Activated CD4-positive, alpha-beta T cell treated with anti-CD3 and anti-CD28 coated beads for 1 hour (primary cell): Measurements from ENCODE around the gene NCAPD3.
"Not testable (repeated sequence)": the region's sequence is repeated elsewhere in the genome, so short reads cannot be mapped to it uniquely, and the experiment has no call there.

ENCODE experiments used
- DNase-seq: peaks from one replicate; pipeline ENCODE4 v3.0.0-alpha.2; 2020

Gene NCAPD3

DNA sequence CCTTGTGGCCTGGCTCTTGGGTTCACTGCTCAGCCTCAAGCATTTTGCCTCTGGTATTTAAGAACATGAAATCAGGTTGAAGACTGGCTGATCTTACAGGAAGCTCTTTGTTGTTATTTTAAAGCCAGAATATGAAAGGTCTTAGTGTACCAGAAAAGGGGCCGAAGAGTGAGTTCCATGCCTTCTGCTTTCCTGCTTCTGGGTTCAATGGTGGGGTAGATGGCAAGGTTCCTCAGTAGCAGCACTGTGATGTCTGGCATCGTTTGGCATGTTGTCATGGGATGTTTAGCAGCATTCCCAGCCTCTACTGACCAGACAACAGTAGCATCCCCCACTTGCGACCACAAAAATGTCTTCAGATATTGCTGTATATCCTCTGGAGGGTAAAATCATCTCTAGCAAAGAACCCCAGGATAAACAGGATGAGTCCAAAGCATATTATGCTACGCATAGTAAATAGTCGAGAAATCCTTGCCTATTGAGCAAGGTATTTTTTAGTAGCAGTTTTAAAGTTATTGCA, 3.1 kb upstream of the NCAPD3 start:
- no peak for DNase-seq

- DNase-seq: peak; percentile 29
Measured at GRCh38 chr11:134224710-134225664, 1.2 kb upstream of the NCAPD3 start.

DNA sequence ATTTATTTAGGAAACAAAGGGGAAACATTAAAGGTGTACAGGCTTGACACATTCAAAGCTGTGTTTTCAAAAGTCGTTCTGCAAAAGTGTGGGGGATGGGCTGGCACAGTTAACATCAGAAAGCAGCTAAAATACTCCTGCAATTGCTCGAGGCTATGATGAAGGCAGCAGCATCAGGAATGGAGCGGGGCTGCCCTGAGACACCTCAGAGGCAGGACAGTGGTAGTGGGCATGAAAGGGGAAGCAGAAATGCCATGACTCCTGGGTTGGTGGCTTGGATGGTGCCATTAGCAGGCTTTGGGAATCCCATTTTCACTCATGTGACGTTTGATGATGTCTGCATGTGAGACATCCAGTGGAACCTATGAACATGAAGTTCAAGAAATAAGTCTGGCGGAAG, 646 bp downstream of the NCAPD3 start:
- no peak for DNase-seq

DNA sequence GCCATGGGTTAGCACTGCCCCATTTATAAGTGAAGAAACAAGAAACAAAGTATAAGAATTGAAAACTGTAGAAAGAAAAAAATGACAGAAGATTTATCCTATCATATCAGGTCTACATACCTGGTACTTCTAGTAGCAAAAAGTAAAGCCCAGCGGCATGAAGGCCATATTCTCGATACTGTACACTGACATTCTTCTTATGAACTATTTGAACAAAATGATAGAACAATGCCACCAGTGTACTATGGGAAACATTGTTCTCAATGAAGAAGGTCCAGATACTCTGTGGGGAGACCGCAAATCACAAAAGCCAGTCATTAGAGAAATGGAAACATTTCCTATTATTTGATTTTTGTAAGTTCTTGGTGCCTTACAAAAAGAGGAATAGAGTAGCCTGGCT, 7.0 kb downstream of the NCAPD3 start:
- DNase-seq: no peak

DNA sequence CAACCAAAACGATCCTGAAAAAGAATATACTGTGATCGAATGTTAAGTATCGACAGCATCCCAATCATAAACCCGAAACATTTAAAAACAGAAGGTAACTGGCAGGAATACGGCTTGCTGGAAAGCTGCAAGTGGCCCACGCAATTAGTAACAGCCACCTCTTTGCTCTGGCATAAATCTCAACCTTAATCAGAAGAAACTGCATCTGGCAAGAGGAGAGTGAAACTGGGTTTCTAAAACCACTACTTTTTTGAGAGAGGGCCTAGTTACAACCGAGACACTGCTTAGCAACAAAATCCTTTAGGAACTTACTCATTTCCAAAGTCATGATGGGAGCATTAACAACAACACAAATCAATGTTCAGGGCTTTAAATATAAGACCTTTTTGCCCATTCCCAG, 7.9 kb downstream of the NCAPD3 start:
- DNase-seq: no peak

DNA sequence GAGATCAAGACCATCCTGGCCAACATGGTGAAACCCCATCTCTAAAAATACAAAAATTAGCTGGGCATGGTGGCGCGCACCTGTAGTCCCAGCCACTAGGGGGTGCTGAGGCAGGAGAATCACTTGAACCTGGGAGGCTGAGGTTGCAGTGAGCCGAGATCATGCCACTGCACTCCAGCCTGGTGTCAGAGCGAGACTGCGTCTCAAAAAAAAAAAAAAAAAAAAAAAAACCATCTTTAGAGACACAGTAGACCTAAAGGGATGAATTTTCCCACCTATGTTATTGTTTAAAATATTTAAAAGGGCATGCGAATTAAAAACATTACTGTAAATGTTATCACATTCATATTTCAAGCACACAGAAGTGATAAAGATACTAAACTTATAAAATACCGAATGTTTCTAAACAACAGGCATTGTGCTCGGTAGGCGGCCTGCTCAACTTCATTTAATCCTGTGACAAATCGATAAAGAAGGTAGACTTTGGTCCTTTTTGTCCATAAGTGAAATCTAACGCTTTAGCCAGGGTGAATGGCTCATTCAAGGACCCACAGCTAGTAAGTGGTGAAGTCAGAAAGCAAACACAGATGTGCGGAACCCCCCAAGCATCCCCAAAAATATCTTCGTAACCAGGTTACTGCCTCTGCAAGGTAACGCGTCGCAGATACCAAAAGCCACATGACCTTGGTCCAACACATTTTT, 16.1 kb downstream of the NCAPD3 start:
- peak; percentile 52 for DNase-seq

DNA sequence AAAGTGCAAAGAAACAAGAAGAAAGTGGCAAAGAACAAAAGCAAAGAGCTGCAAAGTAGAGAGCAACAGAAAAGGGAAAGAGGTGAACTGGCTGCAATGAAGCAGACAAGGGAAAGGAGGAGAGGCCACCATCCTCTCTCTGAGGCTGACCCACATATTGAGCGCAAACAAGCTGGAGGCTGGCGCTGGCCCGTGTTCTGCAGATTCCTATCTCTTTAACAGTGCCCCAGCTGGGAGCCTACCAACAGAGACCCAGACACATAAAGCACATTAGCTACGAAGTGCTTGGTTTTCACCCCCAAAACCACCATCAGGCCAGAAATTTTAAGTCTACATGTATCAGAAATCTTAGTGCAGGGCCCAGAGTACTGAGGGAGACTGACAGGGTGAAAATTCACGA, 17.6 kb downstream of the NCAPD3 start:
- no peak for DNase-seq

- DNase-seq: no peak
Measured at GRCh38 chr11:134205729-134206128, 18.0 kb downstream of the NCAPD3 start.

- no peak for DNase-seq
Measured at GRCh38 chr11:134202661-134203060, 21.1 kb downstream of the NCAPD3 start.

DNA sequence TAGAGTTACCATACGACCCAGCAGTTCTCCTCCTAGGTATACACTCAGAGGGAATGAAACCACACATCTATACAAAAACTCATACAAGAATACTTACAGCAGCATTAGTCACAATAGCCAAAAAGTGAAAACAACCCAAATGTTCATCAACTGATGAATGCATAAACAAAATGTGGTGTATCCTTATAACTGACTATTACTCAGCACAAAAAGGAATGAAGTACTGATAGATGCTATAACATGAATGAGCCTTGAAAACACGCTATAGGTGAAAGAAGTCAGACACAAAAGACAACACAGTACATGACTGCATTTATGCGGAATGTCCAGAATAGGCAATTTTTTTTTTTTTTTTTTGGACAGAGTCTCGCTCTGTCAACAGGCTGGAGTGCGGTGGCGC, 23.1 kb downstream of the NCAPD3 start:
- DNase-seq: no peak

- no peak for DNase-seq
Measured at GRCh38 chr11:134199531-134199930, 24.2 kb downstream of the NCAPD3 start.

GRCh38 chr11:134196756-134197155, 27.0 kb downstream of the NCAPD3 start:
- DNase-seq: no peak

- DNase-seq: not testable (repeated sequence)
Measured at GRCh38 chr11:134188092-134188491, 35.7 kb downstream of the NCAPD3 start.

GRCh38 chr11:134181707-134182106, 42.1 kb downstream of the NCAPD3 start:
- no peak for DNase-seq

GRCh38 chr11:134178032-134178674, 45.6 kb downstream of the NCAPD3 start:
- DNase-seq: no peak

- DNase-seq: no peak
Measured at GRCh38 chr11:134176284-134176683, 47.5 kb downstream of the NCAPD3 start.

DNA sequence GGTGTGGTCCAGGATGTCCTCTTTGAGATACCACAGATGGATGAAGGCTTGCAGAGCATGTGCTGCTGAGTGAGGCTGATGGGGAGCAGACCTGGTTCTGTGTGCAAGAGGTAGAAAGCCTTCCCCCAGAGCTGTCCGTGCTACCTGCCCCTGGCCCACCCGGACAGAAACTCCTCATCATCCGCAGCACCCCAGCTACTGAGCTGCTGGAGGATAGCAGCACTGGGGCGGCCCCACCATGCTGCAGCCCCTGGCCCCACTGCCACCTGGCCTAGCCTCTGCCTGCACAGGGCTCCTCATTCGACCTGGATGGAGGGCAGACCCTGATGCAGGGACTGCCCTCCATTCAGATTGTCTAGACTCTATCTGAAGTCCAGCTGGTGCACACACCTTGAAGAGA, 50.5 kb downstream of the NCAPD3 start:
- DNase-seq: no peak

GRCh38 chr11:134171951-134172350, 51.8 kb downstream of the NCAPD3 start:
- no peak for DNase-seq

DNA sequence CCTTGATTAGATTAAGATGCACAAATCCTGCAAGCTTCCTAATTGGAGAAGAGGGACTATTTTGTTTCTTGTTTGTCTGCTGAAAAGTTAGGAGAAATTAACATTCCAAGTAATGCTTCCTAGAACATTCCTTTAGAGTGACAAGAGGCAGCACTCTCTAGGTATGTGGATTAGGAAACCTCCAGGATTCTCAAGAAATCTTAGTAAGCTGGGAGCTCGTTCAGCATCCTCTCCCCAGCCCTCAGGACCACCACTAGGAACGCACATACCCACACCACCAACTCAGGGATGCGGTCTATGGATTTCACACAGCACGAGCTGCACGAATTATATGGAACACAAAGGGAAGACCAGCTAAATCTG, 52.9 kb downstream of the NCAPD3 start:
- DNase-seq: no peak

DNA sequence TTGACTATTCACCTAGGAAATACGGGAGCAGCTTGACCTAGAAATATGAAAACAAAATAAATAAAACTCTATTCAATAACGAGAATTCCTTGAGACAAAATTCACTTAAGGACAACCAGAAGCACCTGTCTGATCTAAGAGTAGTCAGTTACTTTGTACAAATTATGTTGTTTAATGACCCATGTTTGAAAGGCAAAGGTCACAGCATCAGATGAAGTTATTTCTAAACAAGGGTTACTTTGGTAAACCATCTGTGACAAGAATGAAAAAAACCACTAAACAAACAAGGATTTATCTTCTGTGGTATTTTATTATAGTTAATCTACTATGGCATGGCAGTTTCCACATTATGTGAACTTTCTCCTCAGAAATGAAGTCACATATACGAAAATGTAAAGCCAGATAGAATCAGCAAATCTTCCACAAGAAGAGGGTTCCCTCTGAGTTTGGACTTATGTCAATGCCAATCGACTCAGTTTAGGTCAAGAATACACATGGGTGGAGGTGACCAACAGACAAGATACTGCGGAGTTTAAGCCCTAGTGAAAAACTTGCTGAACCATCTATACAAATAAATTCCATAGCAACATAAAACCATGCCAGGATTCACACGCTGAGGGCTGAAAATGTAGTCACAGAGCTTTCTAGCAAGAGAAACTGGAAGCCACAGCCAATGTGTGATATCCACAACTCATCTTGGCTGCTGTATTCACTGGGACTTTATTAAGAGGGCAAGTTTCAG, 53.4 kb downstream of the NCAPD3 start:
- DNase-seq: no peak

- DNase-seq: no peak
Measured at GRCh38 chr11:134164490-134165370, 59.0 kb downstream of the NCAPD3 start.

- no peak for DNase-seq
Measured at GRCh38 chr11:134159652-134160051, 64.1 kb downstream of the NCAPD3 start.
